DMS79 (cell line): ENCODE data around the gene CCDC60.
A peak's percentile ranks its signal among the peaks of the same experiment; 100 is the strongest.

Experiments
- DNase-seq: peaks from one replicate; lab custom pipeline; 2025; lab: John Stamatoyannopoulos, UW

CCDC60 gene

DNA sequence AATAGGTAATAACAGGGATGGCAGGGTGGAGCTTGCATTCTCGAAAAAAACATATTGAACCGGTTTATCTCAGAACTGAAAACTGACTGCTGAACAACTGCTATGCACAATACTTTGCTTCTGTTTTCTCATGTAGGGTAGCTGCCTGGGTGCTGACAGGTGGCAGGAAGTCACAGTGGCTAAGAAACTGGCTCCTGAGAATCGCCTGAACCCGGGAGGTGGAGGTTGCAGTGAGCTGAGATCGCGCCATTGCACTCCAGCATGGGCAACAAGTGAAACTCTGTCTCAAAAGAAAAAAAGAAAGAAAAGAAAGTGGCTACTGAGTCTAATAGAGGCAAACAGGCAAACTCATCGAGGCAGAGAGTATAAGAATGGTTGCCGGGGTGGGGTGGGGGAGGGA, 113.1 kb downstream of the CCDC60 start:
- no peak for DNase-seq

GRCh38 chr12:119448611-119449131, 114.1 kb downstream of the CCDC60 start:
- DNase-seq: no peak

- DNase-seq: no peak
Measured at GRCh38 chr12:119450771-119451170, 116.2 kb downstream of the CCDC60 start.

DNA sequence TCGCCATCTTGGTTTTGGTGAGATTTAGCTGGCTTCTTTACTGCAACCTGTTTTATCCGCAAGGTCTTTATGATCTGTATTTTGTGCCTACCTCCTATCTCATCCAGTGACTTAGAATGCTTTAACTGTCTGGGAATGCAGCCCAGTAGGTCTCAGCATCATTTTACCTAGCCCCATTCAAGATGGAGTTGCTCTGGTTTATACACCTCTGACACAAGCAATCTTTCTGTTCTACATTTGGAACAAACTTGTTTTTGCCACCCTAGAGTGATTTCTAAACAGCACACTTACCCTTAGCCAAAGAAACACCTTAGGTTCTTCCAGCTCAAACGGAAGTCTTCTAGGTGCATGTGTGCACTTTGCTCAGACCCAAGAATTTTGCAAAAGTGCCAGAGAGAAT, 122.3 kb downstream of the CCDC60 start:
- DNase-seq: no peak

- DNase-seq: no peak
Measured at GRCh38 chr12:119457271-119457670, 122.7 kb downstream of the CCDC60 start.

DNA sequence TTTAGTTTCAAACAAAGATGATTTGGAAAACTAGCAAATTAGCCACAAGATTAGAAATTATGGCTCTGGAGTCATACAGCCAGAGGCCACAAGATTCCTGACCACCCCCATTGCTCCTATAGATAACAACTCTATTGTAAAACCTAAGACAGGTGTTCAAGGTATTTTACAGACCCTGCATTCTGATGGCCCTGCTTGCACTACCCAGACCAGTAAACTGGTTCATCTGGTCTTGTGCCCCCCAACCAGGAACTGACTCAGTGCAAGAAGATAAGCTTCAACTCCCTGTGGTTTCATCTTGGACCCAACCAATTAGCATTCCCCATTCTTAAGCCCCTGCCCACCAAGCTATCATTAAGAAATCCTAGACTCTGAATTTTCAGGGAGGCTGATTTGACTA, 125.0 kb downstream of the CCDC60 start:
- no peak for DNase-seq

DNA sequence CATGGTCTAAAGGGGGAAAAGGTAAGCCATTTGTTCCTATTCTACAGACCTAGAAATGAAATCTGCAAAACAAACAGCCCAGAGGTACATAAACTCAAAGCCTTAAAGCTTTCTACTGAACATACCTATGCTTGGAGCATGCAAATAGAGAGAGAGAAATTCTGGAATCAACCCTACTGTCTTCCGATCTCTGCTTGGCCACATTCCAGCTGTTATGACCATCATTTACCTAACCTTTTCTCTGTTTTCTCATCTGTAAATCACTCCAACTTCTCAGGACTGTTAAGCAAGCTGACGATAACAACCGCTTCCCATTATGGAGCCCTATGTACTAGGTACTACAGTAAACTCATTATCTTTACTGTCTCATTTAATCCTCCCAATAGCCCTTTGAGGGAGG, 126.3 kb downstream of the CCDC60 start:
- no peak for DNase-seq

DNA sequence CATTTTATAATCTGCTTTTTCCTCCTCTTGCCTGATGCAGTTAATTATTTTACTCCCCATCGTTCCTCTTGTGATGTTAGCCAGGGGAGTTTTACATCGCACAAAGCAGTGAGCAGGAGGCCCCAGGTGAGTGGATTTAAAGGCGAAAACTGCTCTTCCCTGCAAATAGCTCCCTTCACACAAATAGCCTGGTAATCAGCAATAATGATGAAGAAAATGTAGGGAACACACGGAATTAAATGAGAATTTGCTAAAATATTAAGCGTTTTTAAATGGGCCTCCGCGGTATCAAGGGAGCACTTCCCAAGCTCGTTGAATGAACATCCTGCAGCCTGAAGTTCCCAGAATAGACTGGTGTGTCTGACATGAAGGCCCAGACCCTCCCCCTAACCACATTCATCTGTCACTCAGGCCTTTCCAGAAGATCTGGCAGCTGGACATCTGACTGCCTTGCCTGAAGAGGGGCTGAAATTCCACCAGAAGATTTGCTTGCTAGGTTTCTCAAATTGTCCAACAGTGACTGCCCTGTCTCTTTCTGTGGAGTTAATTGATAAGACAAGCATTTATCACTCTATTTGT, 127.2 kb downstream of the CCDC60 start:
- DNase-seq: no peak

- DNase-seq: peak; percentile 27
Measured at GRCh38 chr12:119463211-119463926, 128.8 kb downstream of the CCDC60 start.

GRCh38 chr12:119468296-119468695, 133.8 kb downstream of the CCDC60 start:
- DNase-seq: no peak

DNA sequence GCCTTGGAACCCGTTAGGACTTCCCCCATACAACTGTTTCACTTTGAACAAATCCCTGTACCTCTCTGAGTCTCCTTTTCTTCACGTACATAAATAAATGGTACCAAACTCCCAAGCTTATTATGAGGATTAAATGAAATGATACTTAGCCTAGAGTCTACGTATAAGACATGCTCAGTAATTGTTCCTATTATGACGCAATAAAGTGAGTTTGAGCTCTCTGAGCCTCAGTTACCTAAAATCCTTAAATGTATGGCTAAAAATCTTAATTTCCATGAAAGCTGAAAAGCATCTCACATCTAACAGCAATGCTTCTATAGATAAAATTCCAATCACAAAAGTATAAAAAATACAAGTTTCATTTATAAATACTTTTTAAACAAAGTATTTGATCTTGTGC, 141.1 kb downstream of the CCDC60 start:
- DNase-seq: no peak

GRCh38 chr12:119476951-119477350, 142.4 kb downstream of the CCDC60 start:
- no peak for DNase-seq

DNA sequence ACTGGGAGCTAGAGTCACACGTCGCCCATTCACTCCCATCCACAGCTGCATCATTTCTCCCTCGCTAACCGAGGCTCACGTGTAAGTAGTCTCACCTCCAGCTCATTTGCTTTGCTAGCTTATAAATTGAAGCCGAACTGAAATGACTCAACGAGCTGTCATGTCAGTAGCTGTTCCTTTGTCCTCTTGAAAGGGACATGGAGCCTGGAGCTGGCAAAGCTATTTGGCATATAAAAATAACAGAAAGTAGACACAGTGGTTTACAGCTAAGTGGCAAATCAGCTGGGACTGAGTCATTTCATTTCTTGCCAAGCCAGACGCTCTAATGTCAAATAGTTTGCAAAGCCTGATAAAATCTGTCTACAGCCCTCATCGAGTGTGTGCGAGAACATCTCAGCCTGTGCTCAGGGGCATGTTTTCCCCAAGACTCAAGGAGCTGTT, 144.6 kb downstream of the CCDC60 start:
- DNase-seq: peak; percentile 85

- DNase-seq: no peak
Measured at GRCh38 chr12:119480551-119480950, 146.0 kb downstream of the CCDC60 start.

DNA sequence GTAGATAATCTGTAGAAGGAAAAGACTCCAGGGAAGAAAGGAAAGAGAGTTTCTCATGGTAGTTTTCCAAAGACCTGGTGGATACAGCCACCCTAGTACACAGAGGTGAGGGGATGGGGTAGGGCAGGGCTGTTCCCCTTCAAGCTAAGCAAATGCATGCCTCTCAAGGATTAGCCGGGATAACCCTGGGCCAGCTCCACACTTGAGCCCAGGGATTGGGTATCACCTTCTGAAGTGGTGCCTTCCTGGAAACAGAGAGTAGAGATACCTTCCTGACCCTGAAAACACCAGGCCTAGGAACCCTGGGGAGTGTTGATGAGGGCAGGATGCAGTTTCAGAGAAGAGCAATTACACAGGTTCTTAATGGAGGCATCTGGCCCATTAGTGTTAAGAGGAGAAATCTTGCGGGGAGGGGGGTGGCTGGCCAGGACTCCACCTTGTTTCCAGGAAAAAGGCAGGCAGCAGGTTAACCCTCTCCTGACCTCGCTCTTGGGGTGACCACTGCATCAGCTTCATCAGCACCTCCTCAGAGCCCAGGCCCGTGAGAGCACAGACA, 152.1 kb downstream of the CCDC60 start:
- no peak for DNase-seq

DNA sequence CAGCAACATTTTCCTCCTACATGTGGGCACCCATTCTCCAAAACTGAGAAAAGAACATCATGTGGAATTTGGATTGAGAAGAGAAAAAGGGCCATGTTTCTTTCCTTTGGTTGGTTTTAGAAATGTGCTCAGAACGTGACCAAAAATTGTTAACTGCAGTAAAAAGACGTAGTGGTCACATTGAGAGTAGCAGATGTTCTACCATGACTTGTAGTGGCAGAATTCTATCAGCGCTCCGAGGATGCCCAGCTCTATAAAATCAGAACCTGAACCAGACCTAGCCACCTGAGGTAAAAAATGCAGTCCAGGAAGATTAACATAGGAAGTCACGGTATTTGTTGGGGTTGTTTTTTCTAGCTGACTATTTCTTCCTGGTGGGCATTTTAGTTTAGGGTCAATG, 157.3 kb downstream of the CCDC60 start:
- no peak for DNase-seq

DNA sequence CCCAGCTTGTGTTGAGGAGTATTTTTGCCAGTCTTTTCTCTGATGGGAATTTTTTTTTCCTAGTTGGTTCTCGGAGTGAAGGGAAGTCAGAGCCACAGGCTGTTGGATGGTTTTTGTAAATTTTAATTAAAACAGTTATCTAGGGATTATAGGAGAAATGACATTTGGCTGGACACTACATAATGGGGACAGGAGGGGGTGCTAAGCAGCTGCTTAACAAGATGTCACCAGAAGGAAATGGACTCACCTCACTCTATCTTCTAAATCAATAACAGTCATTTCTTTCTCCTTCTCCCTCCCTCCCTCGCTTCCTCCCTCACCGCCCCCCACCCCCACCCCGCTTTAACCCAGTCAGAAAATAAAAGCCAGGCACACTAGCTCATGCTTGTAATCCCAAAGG, 165.7 kb downstream of the CCDC60 start:
- DNase-seq: no peak

DNA sequence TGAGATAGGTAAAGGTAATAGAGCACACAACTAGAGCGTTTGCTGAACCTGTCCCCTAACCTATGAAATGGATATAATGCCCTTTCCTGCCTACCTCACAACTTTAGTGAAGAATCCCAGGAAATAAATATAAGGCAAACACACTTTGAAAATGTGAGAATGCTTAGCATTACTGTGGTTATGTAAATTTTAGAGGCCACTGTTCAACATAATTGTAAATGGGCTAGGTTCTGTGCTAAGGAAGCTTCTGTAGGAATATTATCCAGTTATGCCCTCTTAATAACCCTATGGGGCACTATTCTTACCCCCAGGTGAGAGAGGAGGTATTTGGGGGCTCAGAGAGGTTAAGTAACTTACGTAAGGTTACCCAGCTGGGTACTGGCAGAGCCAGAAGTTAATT, 166.5 kb downstream of the CCDC60 start:
- DNase-seq: no peak

GRCh38 chr12:119505001-119505400, 170.5 kb downstream of the CCDC60 start:
- DNase-seq: no peak

GRCh38 chr12:119512772-119513497, 178.4 kb downstream of the CCDC60 start:
- no peak for DNase-seq

GRCh38 chr12:119528241-119528640, 193.7 kb downstream of the CCDC60 start:
- no peak for DNase-seq

DNA sequence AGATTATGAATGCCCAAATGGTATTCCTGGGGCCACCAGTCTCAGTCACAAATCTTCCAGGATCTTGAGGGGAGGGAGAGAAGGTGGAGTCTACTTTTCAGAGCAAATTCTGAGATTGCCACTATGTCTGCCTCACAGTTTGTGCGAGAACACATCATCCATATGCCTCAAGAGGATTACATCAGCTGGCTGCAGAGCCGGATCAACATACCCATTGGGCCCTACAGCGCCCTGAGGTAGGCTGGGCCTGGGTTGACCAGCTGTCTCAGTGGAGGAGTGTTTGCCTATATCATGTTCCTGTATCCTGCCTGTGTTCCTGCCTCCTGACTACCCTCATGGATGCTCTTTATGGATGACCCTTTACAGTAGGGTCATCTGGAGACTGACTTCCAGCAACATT, 205.9 kb downstream of the CCDC60 start:
- DNase-seq: no peak
